ENCODE measurements around the gene CAMK2B. TPM values are rescaled to one million over a fixed set of nuclear protein-coding genes. Genes with fewer than 3 reads are reported as not detected.

Gene CAMK2B
- total and polyA plus RNA-seq, 8 donors, result 0.17 to 1.1 (median 0.53) TPM

- Histone ChIP-seq H3K36me3 (no peaks in the 10 kb centered on the region), H3K9me3 (peaks cover 0 to 9% of the 10 kb centered on the region in 2 donors), H3K27ac (no peak overlapping the region), H3K4me3 (no peak overlapping the region), H3K27me3 (peaks cover 0 to 23% of the 10 kb centered on the region in 2 donors), H3K4me1 (no peaks in the 10 kb centered on the region)
- TF ChIP-seq, protein P1, sequence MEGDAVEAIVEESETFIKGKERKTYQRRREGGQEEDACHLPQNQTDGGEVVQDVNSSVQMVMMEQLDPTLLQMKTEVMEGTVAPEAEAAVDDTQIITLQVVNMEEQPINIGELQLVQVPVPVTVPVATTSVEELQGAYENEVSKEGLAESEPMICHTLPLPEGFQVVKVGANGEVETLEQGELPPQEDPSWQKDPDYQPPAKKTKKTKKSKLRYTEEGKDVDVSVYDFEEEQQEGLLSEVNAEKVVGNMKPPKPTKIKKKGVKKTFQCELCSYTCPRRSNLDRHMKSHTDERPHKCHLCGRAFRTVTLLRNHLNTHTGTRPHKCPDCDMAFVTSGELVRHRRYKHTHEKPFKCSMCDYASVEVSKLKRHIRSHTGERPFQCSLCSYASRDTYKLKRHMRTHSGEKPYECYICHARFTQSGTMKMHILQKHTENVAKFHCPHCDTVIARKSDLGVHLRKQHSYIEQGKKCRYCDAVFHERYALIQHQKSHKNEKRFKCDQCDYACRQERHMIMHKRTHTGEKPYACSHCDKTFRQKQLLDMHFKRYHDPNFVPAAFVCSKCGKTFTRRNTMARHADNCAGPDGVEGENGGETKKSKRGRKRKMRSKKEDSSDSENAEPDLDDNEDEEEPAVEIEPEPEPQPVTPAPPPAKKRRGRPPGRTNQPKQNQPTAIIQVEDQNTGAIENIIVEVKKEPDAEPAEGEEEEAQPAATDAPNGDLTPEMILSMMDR (IDR thresholded peaks at IDR 0.05), result no peak
- DNase-seq, result no peak
- no peak for ATAC-seq
- intact Hi-C loops (cut with DNase I), result no loop called here
Observed at GRCh38 chr7:44186736-44187135, 138.7 kb downstream of the CAMK2B start.

DNA sequence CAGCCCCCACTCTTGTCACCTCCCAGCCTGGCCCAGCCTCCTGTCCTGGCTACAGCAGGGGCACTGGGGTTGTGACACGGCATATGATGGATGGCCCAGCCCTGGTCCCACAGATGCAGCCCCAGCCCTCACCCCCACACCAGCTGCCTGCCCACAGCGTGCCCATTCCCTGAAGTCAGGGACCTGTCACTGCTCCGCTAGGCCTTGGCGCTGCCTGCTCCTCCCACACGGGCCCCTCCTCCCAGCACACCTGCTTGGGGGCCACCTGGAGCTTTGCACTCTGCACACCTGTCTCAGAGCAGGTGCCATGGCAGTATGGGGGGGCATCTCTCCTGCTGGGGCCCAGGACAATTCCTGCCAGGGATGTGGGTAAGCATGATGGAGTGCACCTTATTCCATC is 139.7 kb downstream of the CAMK2B start:
- ATAC-seq (no peak), DNase-seq (no peak)
- intact Hi-C loops (cut with DNase I), result no loop called here

GRCh38 chr7:44184873-44185446 is 140.4 kb downstream of the CAMK2B start:
- TF ChIP-seq, protein P1 (IDR thresholded peaks at IDR 0.05), result no peak
- no peak overlapping the region for H3K27ac ChIP-seq
- H3K9me3 ChIP-seq, result peaks cover 0 to 9% of the 10 kb centered on the region in 2 donors
- H3K27me3 ChIP-seq, result peaks cover 0 to 29% of the 10 kb centered on the region in 2 donors
- intact Hi-C loops (cut with DNase I), result no loop called here
- ATAC-seq (no peak), DNase-seq (no peak)
- no peaks in the 10 kb centered on the region for H3K36me3 ChIP-seq
- no peaks in the 10 kb centered on the region for H3K4me1 ChIP-seq
- H3K4me3 ChIP-seq, result no peak overlapping the region

More for the DNA sequence above, 139.7 kb downstream of the CAMK2B start:
- peaks cover 0 to 27% of the 10 kb centered on the region in 2 donors for H3K27me3 ChIP-seq
- TF ChIP-seq, protein P1 (IDR thresholded peaks at IDR 0.05), result no peak
- H3K4me1 ChIP-seq, result no peaks in the 10 kb centered on the region
- H3K36me3 ChIP-seq, result no peaks in the 10 kb centered on the region
- peaks cover 0 to 9% of the 10 kb centered on the region in 2 donors for H3K9me3 ChIP-seq
- H3K4me3 ChIP-seq, result no peak overlapping the region
- H3K27ac ChIP-seq, result no peak overlapping the region

GRCh38 chr7:44184206-44184872 is 141.1 kb downstream of the CAMK2B start:
- no peaks in the 10 kb centered on the region for H3K4me1 ChIP-seq
- H3K27me3 ChIP-seq, result peaks cover 0 to 25% of the 10 kb centered on the region in 2 donors
- TF ChIP-seq, protein P1 (IDR thresholded peaks at IDR 0.05), result no peak
- DNase-seq, result no peak
- intact Hi-C loops (cut with DNase I), result no loop called here
- ATAC-seq, result peak; percentile 61
- no peak overlapping the region for H3K27ac ChIP-seq
- no peaks in the 10 kb centered on the region for H3K36me3 ChIP-seq
- no peak overlapping the region for H3K4me3 ChIP-seq
- H3K9me3 ChIP-seq, result peaks cover 0 to 9% of the 10 kb centered on the region in 2 donors

- Histone ChIP-seq H3K9me3 (peaks cover 0 to 9% of the 10 kb centered on the region in 2 donors), H3K27ac (no peak overlapping the region), H3K4me3 (no peak overlapping the region), H3K27me3 (peaks cover 0 to 21% of the 10 kb centered on the region in 2 donors), H3K36me3 (no peaks in the 10 kb centered on the region), H3K4me1 (no peaks in the 10 kb centered on the region)
- ATAC-seq (no peak), DNase-seq (no peak)
- intact Hi-C loops (cut with DNase I), result no loop called here
- TF ChIP-seq, protein P1 (IDR thresholded peaks at IDR 0.05), result no peak
Observed at GRCh38 chr7:44183386-44183785, 142.0 kb downstream of the CAMK2B start.

Data from left lung (tissue), 10 donors.